Transverse colon (tissue), 4 donors: ENCODE data around the gene SIGLEC15. TPM values are rescaled to one million over a fixed set of nuclear protein-coding genes. Genes with fewer than 3 reads are reported as not detected.

Experiments
- DNase-seq: peaks from one replicate; pipeline ENCODE4 v3.0.0-alpha.2; 2019
- H3K27ac ChIP-seq, 4 donors: fragments of 200-600 bp; sonication (generic); 2 replicates each; pipeline ENCODE4 v1.5.1; 2016 to 2018; ENCODE audit warnings: inconsistent platforms in 4 of 4
- H3K27me3 ChIP-seq: fragments of 200-600 bp; sonication (generic); 2 replicates; pipeline ENCODE4 v1.5.1; 2017; ENCODE audit warnings: inconsistent platforms
- H3K36me3 ChIP-seq, 4 donors: fragments of 200-600 bp; sonication (generic); 2 replicates each; pipeline ENCODE4 v1.5.1; 2017 to 2019; ENCODE audit warnings: inconsistent platforms in 4 of 4
- H3K4me1 ChIP-seq, 4 donors: fragments of 200-600 bp; sonication (generic); 2 replicates each; pipeline ENCODE4 v1.5.1; 2017 to 2020; ENCODE audit warnings: inconsistent platforms in 4 of 4
- H3K4me3 ChIP-seq, 4 donors: fragments of 200-600 bp; sonication (generic); 1 replicate in 1 of 4; 2 replicates in 3 of 4; pipeline versions ENCODE4 v1.5.1 to v1.6.1; 2017 to 2019; ENCODE audit warnings: inconsistent platforms in 4 of 4
- H3K9me3 ChIP-seq, 2 donors: fragments of 200-600 bp; sonication (generic); 2 replicates each; pipeline ENCODE4 v1.5.1; 2017 to 2019; ENCODE audit warnings: inconsistent platforms in 2 of 2
- EP300 ChIP-seq: sonication (generic); formaldehyde crosslinking; IDR thresholded peaks from one replicate; pipeline ENCODE4 v1.6.1; 2017; ENCODE audit warnings: antibody characterized with exemption, low read depth
- POLR2A ChIP-seq: fragments of 450-650 bp; IDR thresholded peaks from one replicate; pipeline ENCODE4 v1.6.1; 2016; ENCODE audit warnings: antibody characterized with exemption, mild to moderate bottlenecking, moderate library complexity
- POLR2AphosphoS5 ChIP-seq, 3 donors: sonication (generic); formaldehyde crosslinking; IDR thresholded peaks; one replicate each; pipeline ENCODE4 v1.6.1; 2016; ENCODE audit warnings: antibody characterized with exemption in 3 of 3
- WGBS, 2 donors: methylation state at CpG; one replicate each; pipeline ENCODE4 v1.1.5; 2018; ENCODE audit warnings: low coverage in 1 of 2; 5-methylcytosine and 5-hydroxymethylcytosine counted together
- in situ Hi-C, 4 donors: fragments of 200-750 bp; cut with MboI; loops; one replicate each; pipeline versions ENCODE4 v1.15.0 to v1.15.1; 2017; ENCODE audit warnings: low sequenced_read_pairs in 3 of 4, low pct_ligation_motif_present in 1 of 4, low pct_unique_long_range_greater_than_20kb in 1 of 4
- intact Hi-C: fragments of 100-400 bp; cut with DNase I; formaldehyde crosslinking; loops from one replicate; pipeline ENCODE4 v1.15.1; 2023; ENCODE audit warnings: low total_unique reads
- total RNA-seq, 4 donors: library from RNA; depleted of rRNA; stranded (reverse); fragments of >200 nt; gene quantifications; one replicate each; pipeline ENCODE4 v1.1.0, GENCODE V29; 2016
- TF ChIP-seq, protein P1 (sequence below), 5 experiments: fragments of 200-600 bp in 3 of 5; fragments of 450-650 bp in 2 of 5; sonication (generic) in 3 of 5; IDR thresholded peaks; 1 replicate in 2 of 5; 2 replicates in 3 of 5; pipeline ENCODE4 v1.5.1; 2016 to 2017; ENCODE audit warnings: antibody characterized with exemption in 5 of 5, inconsistent platforms in 3 of 5, mild to moderate bottlenecking in 2 of 5, moderate library complexity in 1 of 5

The SIGLEC15 gene
- total RNA-seq, 4 donors from 2014 or later, result not detected

DNA sequence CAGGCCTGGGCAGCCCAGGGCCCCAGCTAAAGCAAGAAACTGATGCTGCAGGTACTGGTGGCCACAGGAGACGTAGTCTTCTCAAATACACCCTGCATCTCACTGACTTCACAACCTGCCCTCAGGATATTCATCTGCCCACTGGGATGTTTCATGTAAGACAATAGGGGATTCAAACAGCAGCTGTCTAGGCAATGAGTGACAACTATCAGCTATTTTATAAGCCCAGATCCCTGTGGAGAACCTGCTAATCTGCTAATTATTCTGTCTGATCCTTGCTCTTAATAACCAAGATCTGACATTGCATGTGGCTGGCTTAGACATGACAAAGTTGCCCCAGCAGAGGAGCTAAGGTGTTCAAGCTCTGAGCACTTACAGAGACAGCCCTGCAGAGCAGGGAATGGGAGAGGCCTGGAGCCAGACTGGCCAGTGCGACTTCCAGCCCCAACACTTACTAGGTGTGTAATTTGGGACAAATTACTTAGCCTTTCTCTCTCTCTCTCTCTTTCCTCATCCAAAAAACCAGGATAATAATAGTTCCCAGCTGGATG lies 28.6 kb downstream of the SIGLEC15 start:
- no peak for TF ChIP-seq POLR2A
- no peak for TF ChIP-seq EP300
- TF ChIP-seq POLR2AphosphoS5 (IDR thresholded peaks at IDR 0.05), result no peak
- TF ChIP-seq, protein P1, sequence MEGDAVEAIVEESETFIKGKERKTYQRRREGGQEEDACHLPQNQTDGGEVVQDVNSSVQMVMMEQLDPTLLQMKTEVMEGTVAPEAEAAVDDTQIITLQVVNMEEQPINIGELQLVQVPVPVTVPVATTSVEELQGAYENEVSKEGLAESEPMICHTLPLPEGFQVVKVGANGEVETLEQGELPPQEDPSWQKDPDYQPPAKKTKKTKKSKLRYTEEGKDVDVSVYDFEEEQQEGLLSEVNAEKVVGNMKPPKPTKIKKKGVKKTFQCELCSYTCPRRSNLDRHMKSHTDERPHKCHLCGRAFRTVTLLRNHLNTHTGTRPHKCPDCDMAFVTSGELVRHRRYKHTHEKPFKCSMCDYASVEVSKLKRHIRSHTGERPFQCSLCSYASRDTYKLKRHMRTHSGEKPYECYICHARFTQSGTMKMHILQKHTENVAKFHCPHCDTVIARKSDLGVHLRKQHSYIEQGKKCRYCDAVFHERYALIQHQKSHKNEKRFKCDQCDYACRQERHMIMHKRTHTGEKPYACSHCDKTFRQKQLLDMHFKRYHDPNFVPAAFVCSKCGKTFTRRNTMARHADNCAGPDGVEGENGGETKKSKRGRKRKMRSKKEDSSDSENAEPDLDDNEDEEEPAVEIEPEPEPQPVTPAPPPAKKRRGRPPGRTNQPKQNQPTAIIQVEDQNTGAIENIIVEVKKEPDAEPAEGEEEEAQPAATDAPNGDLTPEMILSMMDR (IDR thresholded peaks at IDR 0.05), result no peak
- WGBS, 2 donors, result 97% methylated on average over 2 of the region's 2 CpGs; no CpG with 5 or more reads in 1 of the 2 donors
- Histone ChIP-seq H3K27ac (no peak overlapping the region), H3K36me3 (peaks cover 0 to 47% (median 20%) of the 10 kb centered on the region in 4 donors), H3K27me3 (no peaks in the 10 kb centered on the region), H3K4me3 (no peak overlapping the region), H3K4me1 (no peaks in the 10 kb centered on the region), H3K9me3 (no peaks in the 10 kb centered on the region)
- no peak for DNase-seq
- in situ Hi-C loops (no loop called here), intact Hi-C loops (no loop called here)

DNA sequence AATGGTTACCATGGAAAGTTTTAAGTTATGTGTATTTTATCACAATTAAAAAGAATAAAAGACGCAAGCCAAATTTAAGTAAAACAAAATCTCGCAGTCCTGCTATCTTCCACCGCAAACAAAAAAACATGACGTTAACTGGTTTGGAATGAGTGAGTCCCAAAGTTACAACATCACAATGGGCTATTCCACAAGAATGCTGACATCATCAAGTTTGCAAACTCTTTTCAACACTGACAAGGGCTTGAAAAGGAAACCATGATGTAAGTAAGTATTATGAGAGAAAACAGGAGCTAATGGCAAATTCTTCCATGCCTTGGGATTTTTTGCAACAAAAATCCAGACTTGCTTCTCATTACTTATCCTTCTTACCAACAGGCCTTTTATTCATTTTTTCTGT lies 31.1 kb downstream of the SIGLEC15 start:
- 90 to 100% methylated on average over 3 to 4 of the region's 4 CpGs for WGBS, 2 donors
- DNase-seq, result no peak
- no peak for TF ChIP-seq POLR2A
- no peak for TF ChIP-seq POLR2AphosphoS5 (IDR thresholded peaks at IDR 0.05)
- TF ChIP-seq, protein P1 (IDR thresholded peaks at IDR 0.05), result no peak
- TF ChIP-seq EP300, result no peak
- Histone ChIP-seq H3K9me3 (no peaks in the 10 kb centered on the region), H3K4me1 (no peaks in the 10 kb centered on the region), H3K36me3 (peaks cover 0 to 54% (median 23%) of the 10 kb centered on the region in 4 donors), H3K27ac (no peak overlapping the region), H3K27me3 (no peaks in the 10 kb centered on the region), H3K4me3 (no peak overlapping the region)
- in situ Hi-C loops (no loop called here), intact Hi-C loops (no loop called here)

DNA sequence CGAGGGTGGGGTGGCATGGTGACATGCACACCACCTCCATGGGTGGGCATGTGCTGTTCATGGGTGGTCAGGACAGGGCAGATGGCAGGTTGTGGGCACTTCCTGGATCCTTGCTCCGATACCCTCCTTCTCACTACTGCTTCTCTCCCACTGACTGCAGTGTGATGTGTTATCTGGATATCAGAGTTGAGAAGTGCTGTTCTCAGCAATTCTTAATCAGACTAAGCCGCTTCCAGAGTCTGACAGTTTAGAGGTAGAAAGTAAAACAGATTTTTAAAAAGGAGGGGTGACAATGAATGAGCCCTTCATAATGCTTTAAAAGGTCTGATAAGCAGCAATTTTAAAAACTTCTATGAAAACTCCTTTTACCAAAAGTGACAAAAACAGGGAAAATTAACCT lies 33.9 kb downstream of the SIGLEC15 start:
- Histone ChIP-seq H3K36me3 (peaks cover 0 to 63% (median 26%) of the 10 kb centered on the region in 4 donors), H3K4me1 (no peaks in the 10 kb centered on the region), H3K9me3 (no peaks in the 10 kb centered on the region), H3K27ac (no peak overlapping the region), H3K4me3 (no peak overlapping the region), H3K27me3 (no peaks in the 10 kb centered on the region)
- no peak for TF ChIP-seq POLR2AphosphoS5 (IDR thresholded peaks at IDR 0.05)
- TF ChIP-seq EP300, result no peak
- TF ChIP-seq POLR2A, result no peak
- in situ Hi-C loops, result no loop called here
- WGBS, 2 donors, result 94 to 100% methylated on average over 1 to 3 of the region's 3 CpGs
- intact Hi-C loops, result no loop called here
- DNase-seq, result no peak

DNA sequence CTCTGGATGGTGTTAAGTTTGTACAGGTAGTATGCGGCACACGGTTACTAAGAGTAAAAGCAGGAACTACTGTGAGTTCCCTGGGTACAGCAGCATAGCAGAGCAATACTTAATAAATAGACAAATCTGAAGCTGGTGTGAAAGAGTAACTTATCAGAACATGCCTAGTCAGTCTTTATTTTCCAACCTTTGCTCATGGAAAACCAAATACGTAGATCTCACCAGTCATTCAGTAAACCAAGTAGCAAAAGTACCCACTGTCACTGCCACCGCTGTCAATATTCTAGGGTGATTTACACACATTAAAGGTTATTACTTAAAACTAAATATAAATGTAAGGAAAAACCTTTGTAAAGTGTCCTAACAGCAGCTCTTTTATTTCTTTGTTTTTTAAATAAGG lies 35.0 kb downstream of the SIGLEC15 start:
- WGBS, 2 donors, result 72 to 91% methylated on average over 4 of the region's 4 CpGs
- TF ChIP-seq POLR2AphosphoS5 (IDR thresholded peaks at IDR 0.05) (no peak), EP300 (no peak), POLR2A (no peak)
- TF ChIP-seq, protein P1 (IDR thresholded peaks at IDR 0.05), result no peak
- peaks cover 0 to 70% (median 29%) of the 10 kb centered on the region in 4 donors for H3K36me3 ChIP-seq
- no peaks in the 10 kb centered on the region for H3K27me3 ChIP-seq
- in situ Hi-C loops, result no loop called here
- intact Hi-C loops, result no loop called here
- H3K4me3 ChIP-seq, result no peak overlapping the region
- H3K4me1 ChIP-seq, result no peaks in the 10 kb centered on the region
- H3K9me3 ChIP-seq, result no peaks in the 10 kb centered on the region
- no peak overlapping the region for H3K27ac ChIP-seq
- no peak for DNase-seq

DNA sequence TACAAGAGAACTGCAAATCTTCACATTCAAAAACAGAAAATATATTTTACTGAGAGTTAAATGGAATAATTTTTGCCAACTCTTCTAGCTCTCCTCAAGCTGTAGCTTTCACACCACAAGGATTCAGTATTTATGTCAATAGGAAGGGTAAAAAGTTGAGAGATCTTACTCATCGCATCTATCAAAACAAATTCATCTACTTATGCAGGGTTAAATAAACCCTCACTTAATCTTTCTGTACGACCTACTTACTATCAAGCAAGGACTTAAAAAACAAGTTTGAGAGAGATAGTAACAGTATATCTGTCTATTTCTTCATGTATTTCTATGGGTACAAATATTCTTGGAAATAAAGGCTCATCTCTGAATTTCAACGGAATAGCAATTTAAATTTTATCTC lies 35.5 kb downstream of the SIGLEC15 start:
- intact Hi-C loops, result no loop called here
- H3K27me3 ChIP-seq, result no peaks in the 10 kb centered on the region
- peaks cover 0 to 71% (median 29%) of the 10 kb centered on the region in 4 donors for H3K36me3 ChIP-seq

More for the DNA sequence above, 35.5 kb downstream of the SIGLEC15 start:
- DNase-seq, result no peak
- Histone ChIP-seq H3K9me3 (no peaks in the 10 kb centered on the region), H3K4me1 (no peaks in the 10 kb centered on the region), H3K4me3 (no peak overlapping the region), H3K27ac (no peak overlapping the region)
- in situ Hi-C loops, result no loop called here
- 86 to 93% methylated on average over 3 of the region's 3 CpGs for WGBS, 2 donors
- TF ChIP-seq POLR2AphosphoS5 (IDR thresholded peaks at IDR 0.05) (no peak), EP300 (no peak), POLR2A (no peak)
- TF ChIP-seq, protein P1 (IDR thresholded peaks at IDR 0.05), result no peak
